Measurements from ENCODE around the gene TRPM5.

GRCh38 chr11:2475136-2475918 is 31.0 kb upstream of the TRPM5 start:
- TF ChIP-seq CTCF (IDR thresholded peaks at IDR 0.05; ENCODE audit: insufficient read depth, low read length, poor library complexity, severe bottlenecking) = no peak
- TF ChIP-seq EZH2phosphoT487 (conservative IDR thresholded peaks at IDR 0.05; ENCODE audit: low read length) = no peak

All from SU-DHL-6 (cell line).